ENCODE data around the gene RNF223. TPM values are rescaled to one million over a fixed set of nuclear protein-coding genes. Genes with fewer than 3 reads are reported as not detected.

The RNF223 gene
- total and polyA plus RNA-seq, 2 of the 8 experiments (the other 6 are each of a cell fraction or from before 2014, with no cell fraction given), result not detected

GRCh38 chr1:1122981-1123480 is 48.9 kb upstream of the RNF223 start:
- ChIA-PET CTCF (ENCODE audit: partially characterized antibody) (interaction anchor here (0.6 to 3.6 kb wide), 53 partner anchors 7 to 248 kb away, joined by 3 to 39 read pairs (median 6); partner anchors contain the start of genes B3GALT6, C1QTNF12, RNF223 and SDF4), POLR2A (ENCODE audit: partially characterized antibody) (interaction anchor here (0.7 to 1.1 kb wide), 3 partner anchors 97 to 115 kb away, joined by 3 read pairs; no protein-coding TSS in a partner anchor)
- Histone ChIP-seq H3K27me3 (replicated peaks in 1 of 4; ENCODE audit: control insufficient read depth in 3 of 4, extremely low read depth in 1 of 4, insufficient read depth in 3 of 4, low read length in 3 of 4) (peaks cover 0 to 9% (median 6%) of the 10 kb centered on the region in 4 experiments; a peak in 5 of 7 replicates), H2BK15ac (ENCODE audit: low read length) (peak overlapping the region; percentile 72; the same call in 1 of the 2 replicates), H3K4me3 (ENCODE audit: extremely low read depth in 1 of 4, insufficient read depth in 2 of 4, low read depth in 3 of 4, low read length in 4 of 4) (no peak overlapping the region), H3K14ac (ENCODE audit: insufficient read length) (no peak overlapping the region), H2BK12ac (ENCODE audit: low read depth, low read length) (peak overlapping the region; percentile 10; the same call in 1 of the 2 replicates), H3K79me1 (ENCODE audit: low read depth, low read length) (no peaks in the 10 kb centered on the region), H3K9ac (replicated peaks in 1 of 4; ENCODE audit: extremely low read depth in 1 of 4, low read depth in 3 of 4, low read length in 3 of 4) (no peak overlapping the region), H3K23me2 (ENCODE audit: low read depth, low read length) (no peaks in the 10 kb centered on the region), H4K20me1 (replicated peaks in 1 of 2; ENCODE audit: control insufficient read depth in 1 of 2, insufficient read depth in 2 of 2, low read length in 2 of 2) (peaks cover 0 to 3% of the 10 kb centered on the region in 2 experiments), H3K36me3 (ENCODE audit: control insufficient read depth in 2 of 4, insufficient read depth in 4 of 4, low read length in 3 of 4) (no peaks in the 10 kb centered on the region), H2AK5ac (ENCODE audit: low read depth, low read length) (no peak overlapping the region), H3K9me3 (ENCODE audit: insufficient read depth in 2 of 2, low read depth in 1 of 2, low read length in 1 of 2) (peaks cover 0 to 8% of the 10 kb centered on the region in 2 experiments; a peak in 1 of 4 replicates), H4K8ac (ENCODE audit: extremely low read depth, insufficient read depth, low read length) (no peak overlapping the region), H4K5ac (ENCODE audit: insufficient read length, low read depth, low read length) (no peak overlapping the region), H3K4me1 (replicated peaks in 1 of 4; ENCODE audit: control insufficient read depth in 3 of 4, insufficient read depth in 4 of 4, low read length in 3 of 4) (peaks cover 0 to 3% (median 2%) of the 10 kb centered on the region in 4 experiments; a peak in 4 of 7 replicates), H3K4ac (replicated peaks; ENCODE audit: insufficient read length, low read depth, low read length) (no peak overlapping the region), H3K18ac (ENCODE audit: extremely low read depth, low read length) (no peak overlapping the region), H4K91ac (replicated peaks; ENCODE audit: insufficient read length, low read length) (no peak overlapping the region), H2BK5ac (ENCODE audit: low read depth, low read length) (no peak overlapping the region), H2BK120ac (replicated peaks; ENCODE audit: low read depth, low read length) (no peak overlapping the region), H3K79me2 (ENCODE audit: control insufficient read depth in 1 of 2, insufficient read depth in 2 of 2, low read length in 2 of 2) (no peaks in the 10 kb centered on the region), H3K4me2 (ENCODE audit: insufficient read depth in 1 of 2, low read depth in 2 of 2, low read length in 2 of 2) (no peak overlapping the region), H3K56ac (replicated peaks; ENCODE audit: insufficient read length, low read depth, low read length) (no peak overlapping the region), H2BK20ac (ENCODE audit: low read length) (0 out of 2 replicates have a peak overlapping the region, but pooled peaks have one; percentile 10), H2AFZ (ENCODE audit: low read length) (no peak overlapping the region), H3K27ac (ENCODE audit: low read depth, low read length) (no peak overlapping the region), H3K23ac (ENCODE audit: insufficient read length) (no peak overlapping the region)
- FAIRE-seq, result no peak
- DNase-seq (ENCODE audit: low read depth in 1 of 2, low spot score in 2 of 2), result peak in 1 of 2 experiments; percentile 47
- 89% methylated on average over 17 of the region's 18 CpGs; no CpG with 5 or more reads in 1 of the 2 experiments for WGBS, 2 experiments (ENCODE audit: extremely low coverage in 1 of 2, insufficient coverage in 1 of 2, insufficient read length in 1 of 2, insufficient replicate concordance in 2 of 2, low coverage in 1 of 2, low lambda C conversion rate in 2 of 2, missing lambda C conversion rate in 1 of 2)
- peak in 1 of 3 experiments; percentile 2; a peak in 1 of 4 replicates for TF ChIP-seq CTCF (IDR thresholded peaks at IDR 0.05; ENCODE audit: control extremely low read depth in 1 of 3, insufficient read depth in 1 of 3, low read depth in 1 of 3, low read length in 3 of 3)
- no peak for TF ChIP-seq POLR2A (IDR thresholded peaks at IDR 0.05; ENCODE audit: control extremely low read depth in 1 of 2, low read depth in 2 of 2, low read length in 2 of 2)
- no peak for TF ChIP-seq CHD1 (IDR thresholded peaks at IDR 0.05; ENCODE audit: low read depth, low read length)

Measured in H1 (cell line).